B cell (primary cell): ENCODE measurements around the gene GATA6.

ENCODE experiments used
- EZH2 ChIP-seq: IDR thresholded peaks from 2 replicates; pipeline ENCODE4 v1.6.1; 2012; ENCODE audit warnings: borderline replicate concordance, low read depth, mild to moderate bottlenecking, moderate library complexity, low read length; ENCODE audit not compliant: insufficient read depth, poor library complexity, severe bottlenecking
- TF ChIP-seq, protein P1 (sequence below): fragments of 200-600 bp; IDR thresholded peaks from one replicate; pipeline ENCODE4 v1.8.0; 2022; ENCODE audit warnings: antibody characterized with exemption, mild to moderate bottlenecking

DNA sequence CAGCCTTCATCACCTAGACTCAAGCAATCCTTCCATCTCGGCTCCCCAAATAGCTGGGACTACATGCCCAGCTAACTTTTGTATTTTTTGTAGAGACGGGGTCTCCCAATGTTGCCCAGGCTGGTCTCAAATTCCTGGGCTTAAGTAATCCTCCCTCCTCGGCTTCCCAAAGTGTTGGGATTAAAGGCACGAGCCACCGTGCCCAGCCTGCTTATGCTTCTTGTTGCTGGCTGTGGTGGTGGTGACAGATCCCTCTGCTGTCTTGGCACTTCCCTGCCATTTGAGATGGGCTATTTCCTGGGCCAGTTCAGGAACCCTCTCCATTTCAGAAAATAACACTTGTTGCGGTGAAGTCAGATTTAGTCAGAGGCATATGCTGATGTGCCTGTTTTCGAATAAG, 28.8 kb downstream of the GATA6 start:
- TF ChIP-seq, protein P1, sequence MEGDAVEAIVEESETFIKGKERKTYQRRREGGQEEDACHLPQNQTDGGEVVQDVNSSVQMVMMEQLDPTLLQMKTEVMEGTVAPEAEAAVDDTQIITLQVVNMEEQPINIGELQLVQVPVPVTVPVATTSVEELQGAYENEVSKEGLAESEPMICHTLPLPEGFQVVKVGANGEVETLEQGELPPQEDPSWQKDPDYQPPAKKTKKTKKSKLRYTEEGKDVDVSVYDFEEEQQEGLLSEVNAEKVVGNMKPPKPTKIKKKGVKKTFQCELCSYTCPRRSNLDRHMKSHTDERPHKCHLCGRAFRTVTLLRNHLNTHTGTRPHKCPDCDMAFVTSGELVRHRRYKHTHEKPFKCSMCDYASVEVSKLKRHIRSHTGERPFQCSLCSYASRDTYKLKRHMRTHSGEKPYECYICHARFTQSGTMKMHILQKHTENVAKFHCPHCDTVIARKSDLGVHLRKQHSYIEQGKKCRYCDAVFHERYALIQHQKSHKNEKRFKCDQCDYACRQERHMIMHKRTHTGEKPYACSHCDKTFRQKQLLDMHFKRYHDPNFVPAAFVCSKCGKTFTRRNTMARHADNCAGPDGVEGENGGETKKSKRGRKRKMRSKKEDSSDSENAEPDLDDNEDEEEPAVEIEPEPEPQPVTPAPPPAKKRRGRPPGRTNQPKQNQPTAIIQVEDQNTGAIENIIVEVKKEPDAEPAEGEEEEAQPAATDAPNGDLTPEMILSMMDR: no peak
- no peak for TF ChIP-seq EZH2
